Measurements from ENCODE around the gene NRIP2. TPM values are rescaled to one million over a fixed set of nuclear protein-coding genes. Genes with fewer than 3 reads are reported as not detected.

Gene NRIP2
- total RNA-seq, 1 donor from 2014 or later = 1.2 TPM

GRCh38 chr12:2858944-2859421 is 24.1 kb upstream of the NRIP2 start:
- Histone ChIP-seq H3K4me3 (no peak overlapping the region), H3K27ac (peak overlapping the region; percentile 61), H3K27me3 (no peaks in the 10 kb centered on the region), H3K9me3 (no peaks in the 10 kb centered on the region), H3K4me1 (no peaks in the 10 kb centered on the region), H3K36me3 (no peaks in the 10 kb centered on the region)
- TF ChIP-seq CTCF (IDR thresholded peaks at IDR 0.05) (no peak), POLR2A (IDR thresholded peaks at IDR 0.05) (no peak), POLR2AphosphoS5 (IDR thresholded peaks at IDR 0.05; ENCODE audit: insufficient read depth in 1 of 2, low read depth in 1 of 2) (peak in 1 of 2 donors; percentile 25)
- intact Hi-C loops (cut with DNase I) = no loop called here
- DNase-seq (ENCODE audit: extremely low spot score in 2 of 2) = no peak

- TF ChIP-seq POLR2A (IDR thresholded peaks at IDR 0.05) = no peak
- TF ChIP-seq POLR2AphosphoS5 (IDR thresholded peaks at IDR 0.05; ENCODE audit: insufficient read depth in 1 of 2, low read depth in 1 of 2) = no peak
- TF ChIP-seq CTCF (IDR thresholded peaks at IDR 0.05) = no peak
- Histone ChIP-seq H3K9me3 (no peaks in the 10 kb centered on the region), H3K27me3 (no peaks in the 10 kb centered on the region), H3K4me3 (no peak overlapping the region), H3K36me3 (no peaks in the 10 kb centered on the region), H3K4me1 (no peaks in the 10 kb centered on the region), H3K27ac (no peak overlapping the region)
- intact Hi-C loops (cut with DNase I) = no loop called here
- no peak for DNase-seq (ENCODE audit: extremely low spot score in 2 of 2)
Measured at GRCh38 chr12:2858334-2858733, 23.5 kb upstream of the NRIP2 start.

- no peaks in the 10 kb centered on the region for H3K4me1 ChIP-seq
- no peak overlapping the region for H3K4me3 ChIP-seq
- H3K27ac ChIP-seq = no peak overlapping the region
- TF ChIP-seq POLR2A (IDR thresholded peaks at IDR 0.05) (no peak), CTCF (IDR thresholded peaks at IDR 0.05) (no peak), POLR2AphosphoS5 (IDR thresholded peaks at IDR 0.05; ENCODE audit: insufficient read depth in 1 of 2, low read depth in 1 of 2) (no peak)
- H3K36me3 ChIP-seq = no peaks in the 10 kb centered on the region
- DNase-seq (ENCODE audit: extremely low spot score in 2 of 2) = no peak
- no peaks in the 10 kb centered on the region for H3K27me3 ChIP-seq
- intact Hi-C loops (cut with DNase I) = no loop called here
- no peaks in the 10 kb centered on the region for H3K9me3 ChIP-seq
Measured at GRCh38 chr12:2857576-2857975, 22.7 kb upstream of the NRIP2 start.

GRCh38 chr12:2857021-2857431 is 22.2 kb upstream of the NRIP2 start, which contains the start of gene TEX52:
TEX52 (minus strand) TSS chr12:2857039; CDS start chr12:2857026, 13 bp downstream.
- intact Hi-C loops (cut with DNase I) = no loop called here
- no peaks in the 10 kb centered on the region for H3K36me3 ChIP-seq
- DNase-seq (ENCODE audit: extremely low spot score in 2 of 2) = no peak
- H3K9me3 ChIP-seq = no peaks in the 10 kb centered on the region
- no peaks in the 10 kb centered on the region for H3K4me1 ChIP-seq
- no peak within 1 kb of the TSS for H3K27ac ChIP-seq
- no peaks in the 10 kb centered on the region for H3K27me3 ChIP-seq
- no peak within 1 kb of the TSS for H3K4me3 ChIP-seq
- TF ChIP-seq POLR2AphosphoS5 (IDR thresholded peaks at IDR 0.05; ENCODE audit: insufficient read depth in 1 of 2, low read depth in 1 of 2) = no peak
- TF ChIP-seq CTCF (IDR thresholded peaks at IDR 0.05) = no peak

- no peak overlapping the region for H3K27ac ChIP-seq
- H3K4me1 ChIP-seq = no peaks in the 10 kb centered on the region
- H3K4me3 ChIP-seq = no peak overlapping the region
- no peaks in the 10 kb centered on the region for H3K27me3 ChIP-seq
- intact Hi-C loops (cut with DNase I) = no loop called here
- no peak for TF ChIP-seq POLR2AphosphoS5 (IDR thresholded peaks at IDR 0.05; ENCODE audit: insufficient read depth in 1 of 2, low read depth in 1 of 2)
- no peak for TF ChIP-seq CTCF (IDR thresholded peaks at IDR 0.05)
- TF ChIP-seq POLR2A (IDR thresholded peaks at IDR 0.05) = no peak
- no peaks in the 10 kb centered on the region for H3K9me3 ChIP-seq
- no peak for DNase-seq (ENCODE audit: extremely low spot score in 2 of 2)
- no peaks in the 10 kb centered on the region for H3K36me3 ChIP-seq
Measured at GRCh38 chr12:2856051-2856450, 21.2 kb upstream of the NRIP2 start.
